Measurements from ENCODE around the gene RASAL2. TPM values are rescaled to one million over a fixed set of nuclear protein-coding genes. Genes with fewer than 3 reads are reported as not detected.
"Not testable (repeated sequence)": the region's sequence is repeated elsewhere in the genome, so short reads cannot be mapped to it uniquely, and the experiment has no call there.

RASAL2 gene
- total RNA-seq, 2 experiments from 2014 or later, result not detected

DNA sequence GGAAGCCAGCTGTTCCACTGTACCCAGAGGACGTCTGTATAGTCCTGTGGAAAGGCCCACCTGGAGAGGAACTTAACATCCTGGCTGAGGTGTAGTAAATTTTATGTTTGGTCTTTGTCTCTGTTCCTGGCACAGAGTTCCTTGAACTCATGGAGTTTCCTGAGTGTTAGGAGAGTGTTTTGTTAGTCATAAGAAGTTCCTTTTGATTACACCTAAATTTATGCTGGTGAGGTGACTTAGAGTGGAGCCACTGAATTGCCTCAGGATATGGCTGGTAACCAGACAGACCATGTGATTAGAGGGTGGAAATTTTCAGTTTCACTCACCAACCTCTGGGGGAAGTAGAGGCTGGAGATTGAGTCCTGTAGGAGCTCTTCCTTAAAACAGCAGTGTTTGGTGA lies 57.9 kb downstream of the RASAL2 start:
- CTCF ChIA-PET, result no interaction called here
- POLR2A ChIA-PET, result no interaction called here

- ChIA-PET POLR2A (no interaction called here), CTCF (no interaction called here)
These were observed 61.8 kb downstream of the RASAL2 start for GRCh38 chr1:178155481-178156255.

- POLR2A ChIA-PET, result no interaction called here
- CTCF ChIA-PET, result no interaction called here
These were observed 67.0 kb downstream of the RASAL2 start for GRCh38 chr1:178160736-178161475.

DNA sequence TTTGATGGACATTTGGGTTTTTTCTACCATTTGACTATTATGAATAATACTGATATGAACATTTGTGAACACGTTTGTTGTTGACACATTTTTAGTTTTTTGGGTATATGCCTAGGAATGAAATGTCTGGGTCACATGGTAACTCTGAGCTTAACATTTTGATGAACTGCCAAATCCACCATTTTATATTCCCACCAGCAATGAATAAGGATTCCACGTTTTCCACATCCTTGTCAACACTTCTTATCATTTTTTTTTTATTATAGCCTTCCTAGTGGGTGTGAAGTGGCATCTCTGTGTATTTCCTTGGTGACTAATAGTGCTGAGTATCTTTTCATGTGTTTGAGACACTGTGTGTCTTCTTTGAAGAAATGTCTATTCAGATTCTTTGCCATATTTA lies 67.6 kb downstream of the RASAL2 start:
- POLR2A ChIA-PET, result no interaction called here
- CTCF ChIA-PET, result no interaction called here

DNA sequence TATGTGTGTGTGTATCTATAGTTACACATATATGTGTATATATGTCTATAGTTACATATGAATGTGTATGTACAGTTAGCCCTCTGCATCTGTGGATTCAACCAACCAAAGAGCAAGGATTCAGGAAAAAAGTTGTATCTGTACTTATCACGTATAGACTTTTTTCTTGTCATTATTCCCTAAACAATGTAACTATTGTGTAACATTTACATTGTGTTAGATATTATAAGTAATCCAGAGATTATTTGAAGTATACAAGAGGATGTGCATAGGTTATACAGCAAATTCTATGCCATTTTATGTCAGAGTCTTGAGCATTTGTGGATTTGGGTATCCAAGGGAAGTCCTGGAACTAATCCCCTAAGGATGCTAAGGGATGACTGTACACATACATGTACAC lies 71.3 kb downstream of the RASAL2 start:
- POLR2A ChIA-PET, result no interaction called here
- CTCF ChIA-PET, result no interaction called here

GRCh38 chr1:178166429-178167024 lies 72.6 kb downstream of the RASAL2 start:
- POLR2A ChIA-PET, result no interaction called here

DNA sequence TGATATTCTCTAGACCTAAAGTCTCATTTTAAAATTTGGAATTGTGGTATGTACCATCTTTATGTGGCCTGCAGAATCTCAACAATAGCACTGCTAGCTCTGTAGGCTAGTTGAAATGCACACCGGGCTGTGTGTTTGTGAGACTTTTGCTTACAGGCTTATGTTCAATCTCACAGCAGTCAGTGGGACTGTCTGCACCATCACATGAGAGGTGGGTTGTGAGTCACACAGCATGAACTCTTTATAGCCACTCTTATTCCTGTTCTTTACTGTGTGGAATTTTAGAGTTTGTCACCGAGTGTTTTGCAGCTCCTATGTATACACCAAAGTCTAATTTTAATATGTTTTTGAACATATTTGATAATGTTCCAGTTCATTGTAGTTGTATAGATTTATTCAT lies 74.6 kb downstream of the RASAL2 start:
- ChIA-PET POLR2A (no interaction called here), CTCF (no interaction called here)

More at GRCh38 chr1:178166429-178167024, 72.6 kb downstream of the RASAL2 start:
- CTCF ChIA-PET, result no interaction called here

GRCh38 chr1:178169649-178170048 lies 75.7 kb downstream of the RASAL2 start:
- ChIA-PET CTCF (no interaction called here), POLR2A (no interaction called here)

DNA sequence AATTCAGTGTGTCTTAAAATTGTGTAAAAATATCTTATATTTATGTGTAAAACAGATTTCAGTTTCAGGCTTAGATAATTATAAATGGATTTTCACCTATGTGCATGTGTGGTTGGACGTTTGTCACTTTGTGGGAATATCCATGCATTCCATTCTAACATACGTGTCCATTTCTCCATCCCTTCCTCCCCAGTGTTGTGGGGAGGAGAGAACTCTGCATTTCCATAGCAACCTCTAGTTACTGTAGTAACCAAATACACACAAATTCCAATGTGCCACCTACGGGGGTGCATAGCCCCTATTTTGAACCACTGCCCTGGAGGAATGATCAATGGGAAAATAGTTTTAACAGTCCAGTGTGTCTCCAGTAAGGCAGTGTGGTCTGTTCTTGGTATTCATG lies 79.0 kb downstream of the RASAL2 start:
- CTCF ChIA-PET, result no interaction called here
- POLR2A ChIA-PET, result no interaction called here

- ChIA-PET POLR2A (no interaction called here), CTCF (no interaction called here)
These were observed 80.6 kb downstream of the RASAL2 start for GRCh38 chr1:178174539-178174938.

- ChIA-PET POLR2A (no interaction called here), CTCF (interaction anchor here (0.7 kb wide), 2 partner anchors 226 to 490 kb away, joined by 3 to 4 read pairs; no protein-coding TSS in a partner anchor)
These were observed 86.5 kb downstream of the RASAL2 start for GRCh38 chr1:178180405-178180804.

GRCh38 chr1:178183796-178184195 lies 89.9 kb downstream of the RASAL2 start:
- ChIA-PET CTCF (no interaction called here), POLR2A (no interaction called here)

GRCh38 chr1:178188306-178188705 lies 94.4 kb downstream of the RASAL2 start:
- ChIA-PET POLR2A (no interaction called here), CTCF (no interaction called here)

DNA sequence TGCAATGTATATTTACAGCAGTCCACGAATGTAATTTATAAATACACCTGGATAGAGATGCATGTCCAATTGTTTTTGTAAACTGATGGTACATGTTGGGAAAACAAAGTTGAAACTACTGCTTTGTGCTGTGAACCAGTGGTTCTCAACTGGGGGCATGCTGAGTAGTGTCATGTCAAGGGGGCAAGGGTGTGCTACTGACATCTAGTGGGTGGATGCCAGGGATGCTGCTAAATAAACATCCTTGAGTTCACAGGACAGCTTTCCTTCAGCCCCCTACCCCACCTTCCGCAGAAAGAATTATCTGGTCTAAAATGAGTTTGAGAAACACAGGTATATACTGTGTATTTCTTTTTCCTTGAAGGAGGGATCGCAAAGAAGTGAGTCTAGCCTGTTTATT lies 95.9 kb downstream of the RASAL2 start:
- POLR2A ChIA-PET, result no interaction called here

GRCh38 chr1:178190881-178191280 lies 97.0 kb downstream of the RASAL2 start:
- CTCF ChIA-PET, result no interaction called here
- POLR2A ChIA-PET, result no interaction called here

More for the DNA sequence above, 95.9 kb downstream of the RASAL2 start:
- CTCF ChIA-PET, result no interaction called here

GRCh38 chr1:178192686-178193085 lies 98.8 kb downstream of the RASAL2 start:
- ChIA-PET POLR2A (no interaction called here), CTCF (no interaction called here)

- POLR2A ChIA-PET, result no interaction called here
- CTCF ChIA-PET, result no interaction called here
These were observed 102.7 kb downstream of the RASAL2 start for GRCh38 chr1:178196631-178197030.

- POLR2A ChIA-PET, CTCF ChIA-PET: not testable (repeated sequence)
These were observed 108.2 kb downstream of the RASAL2 start for GRCh38 chr1:178202095-178202494.

DNA sequence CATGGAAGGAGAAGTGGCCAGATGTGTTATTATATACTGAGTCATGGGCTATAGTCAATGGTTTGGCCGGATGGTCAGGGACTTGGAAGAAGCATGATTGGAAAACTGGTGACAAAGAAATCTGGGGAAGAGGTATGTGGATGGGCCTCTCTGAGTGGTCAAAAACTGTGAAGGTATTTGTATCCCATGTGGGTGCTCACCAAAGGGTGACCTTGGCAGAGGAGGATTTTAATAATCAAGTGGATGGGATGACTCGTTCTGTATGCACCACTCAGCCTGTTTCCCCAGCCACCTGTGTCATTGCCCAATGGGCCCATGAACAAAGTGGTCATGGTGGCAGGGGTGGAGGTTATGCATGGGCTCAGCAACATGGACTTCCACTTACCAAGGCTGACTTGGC lies 108.6 kb downstream of the RASAL2 start:
- CTCF ChIA-PET, POLR2A ChIA-PET: not testable (repeated sequence)

DNA sequence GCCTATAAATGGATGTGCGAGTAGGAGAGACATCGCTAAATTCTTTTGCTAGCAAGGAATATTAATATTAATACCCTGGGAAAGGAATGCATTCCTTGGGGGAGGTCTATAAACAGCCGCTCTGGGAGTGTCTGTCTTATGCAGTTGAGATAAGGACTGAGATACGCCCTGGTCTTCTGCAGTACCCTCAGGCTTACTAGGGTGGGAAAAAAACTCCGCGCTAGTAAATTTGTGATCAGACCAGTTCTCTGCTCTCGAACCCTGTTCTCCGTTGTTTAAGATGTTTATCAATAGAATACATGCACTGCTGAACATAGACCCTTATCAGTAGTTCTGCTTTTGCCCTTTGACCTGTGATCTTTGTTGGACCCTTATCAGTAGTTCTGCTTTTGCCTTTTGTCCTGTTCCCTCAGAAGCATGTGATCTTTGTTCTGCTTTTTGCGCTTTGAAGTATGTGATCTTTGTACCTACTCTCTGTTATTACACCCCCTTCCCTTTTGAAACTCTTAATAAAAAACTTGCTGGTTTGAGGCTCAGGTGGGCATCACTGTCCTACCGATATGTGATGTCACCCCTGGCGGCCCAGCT lies 114.5 kb downstream of the RASAL2 start:
- POLR2A ChIA-PET, CTCF ChIA-PET: not testable (repeated sequence)

GRCh38 chr1:178209935-178210334 lies 116.0 kb downstream of the RASAL2 start:
- ChIA-PET CTCF (no interaction called here), POLR2A (no interaction called here)
